Measurements from ENCODE around the gene SLC4A3. TPM values are rescaled to one million over a fixed set of nuclear protein-coding genes. Genes with fewer than 3 reads are reported as not detected.

SLC4A3 gene
- total RNA-seq, 2 experiments from 2014 or later = not detected

- H3K36me3 Mint-ChIP-seq (ENCODE audit: low read depth) = no peaks in the 10 kb centered on the region
- no peak for DNase-seq
- H3K4me1 Mint-ChIP-seq = peaks cover 6% of the 10 kb centered on the region
- H3K27me3 Mint-ChIP-seq = peaks cover 17% of the 10 kb centered on the region
- no peak overlapping the region for H3K4me3 Mint-ChIP-seq
- ChIA-PET POLR2A (interaction anchor here (1.2 kb wide), 1 partner anchor 10 kb away, joined by 3 read pairs; no protein-coding TSS in a partner anchor), CTCF (no interaction called here)
- no peak overlapping the region for H3K27ac Mint-ChIP-seq
- H3K9me3 Mint-ChIP-seq = no peaks in the 10 kb centered on the region
These were observed 3.5 kb downstream of the SLC4A3 start for GRCh38 chr2:219630770-219631405.

- Mint-ChIP-seq H3K4me3 (no peak overlapping the region), H3K36me3 (ENCODE audit: low read depth) (no peaks in the 10 kb centered on the region), H3K9me3 (no peaks in the 10 kb centered on the region), H3K4me1 (peaks cover 6% of the 10 kb centered on the region), H3K27ac (no peak overlapping the region), H3K27me3 (peaks cover 12% of the 10 kb centered on the region)
- POLR2A ChIA-PET = no interaction called here
- no peak for DNase-seq
- CTCF ChIA-PET = no interaction called here
These were observed 4.0 kb downstream of the SLC4A3 start for GRCh38 chr2:219631406-219631891.

- CTCF ChIA-PET = interaction anchor here (0.8 kb wide), 1 partner anchor 13 kb away, joined by 3 read pairs; no protein-coding TSS in a partner anchor
These were observed 4.7 kb downstream of the SLC4A3 start for GRCh38 chr2:219631904-219632759.

GRCh38 chr2:219632760-219633105, 5.3 kb downstream of the SLC4A3 start:
- ChIA-PET POLR2A (no interaction called here), CTCF (interaction anchor here (0.8 kb wide), 1 partner anchor 13 kb away, joined by 3 read pairs; no protein-coding TSS in a partner anchor)
- Mint-ChIP-seq H3K4me3 (no peak overlapping the region), H3K27ac (no peak overlapping the region), H3K9me3 (no peaks in the 10 kb centered on the region), H3K27me3 (peaks cover 5% of the 10 kb centered on the region), H3K36me3 (ENCODE audit: low read depth) (no peaks in the 10 kb centered on the region), H3K4me1 (no peaks in the 10 kb centered on the region)
- DNase-seq = no peak

More at GRCh38 chr2:219631904-219632759, 4.7 kb downstream of the SLC4A3 start:
- DNase-seq = no peak
- Mint-ChIP-seq H3K27ac (no peak overlapping the region), H3K4me3 (no peak overlapping the region), H3K36me3 (ENCODE audit: low read depth) (no peaks in the 10 kb centered on the region), H3K9me3 (no peaks in the 10 kb centered on the region), H3K27me3 (peaks cover 6% of the 10 kb centered on the region), H3K4me1 (no peaks in the 10 kb centered on the region)
- POLR2A ChIA-PET = no interaction called here

GRCh38 chr2:219633276-219634065, 6.0 kb downstream of the SLC4A3 start:
- DNase-seq = no peak
- Mint-ChIP-seq H3K4me3 (no peak overlapping the region), H3K4me1 (no peaks in the 10 kb centered on the region), H3K27me3 (peaks cover 4% of the 10 kb centered on the region), H3K27ac (no peak overlapping the region), H3K9me3 (no peaks in the 10 kb centered on the region), H3K36me3 (ENCODE audit: low read depth) (no peaks in the 10 kb centered on the region)
- CTCF ChIA-PET = interaction anchor here (1.0 kb wide), 1 partner anchor 155 kb away, joined by 3 read pairs; no protein-coding TSS in a partner anchor
- POLR2A ChIA-PET = no interaction called here

- Mint-ChIP-seq H3K27me3 (no peaks in the 10 kb centered on the region), H3K36me3 (ENCODE audit: low read depth) (no peaks in the 10 kb centered on the region), H3K9me3 (no peaks in the 10 kb centered on the region), H3K4me1 (no peaks in the 10 kb centered on the region), H3K27ac (no peak overlapping the region), H3K4me3 (no peak overlapping the region)
- DNase-seq = no peak
- CTCF ChIA-PET = interaction anchor here (1.0 kb wide), 1 partner anchor 156 kb away, joined by 3 read pairs; no protein-coding TSS in a partner anchor
- POLR2A ChIA-PET = no interaction called here
These were observed 6.9 kb downstream of the SLC4A3 start for GRCh38 chr2:219634171-219634940.

GRCh38 chr2:219634951-219635751, 7.7 kb downstream of the SLC4A3 start:
- no peaks in the 10 kb centered on the region for H3K27me3 Mint-ChIP-seq
- H3K27ac Mint-ChIP-seq = no peak overlapping the region
- H3K9me3 Mint-ChIP-seq = no peaks in the 10 kb centered on the region
- H3K4me1 Mint-ChIP-seq = no peaks in the 10 kb centered on the region
- ChIA-PET CTCF (interaction anchor here (1.0 kb wide), 1 partner anchor 157 kb away, joined by 3 read pairs; no protein-coding TSS in a partner anchor), POLR2A (no interaction called here)
- no peaks in the 10 kb centered on the region for H3K36me3 Mint-ChIP-seq (ENCODE audit: low read depth)
- H3K4me3 Mint-ChIP-seq = no peak overlapping the region
- DNase-seq = no peak

- DNase-seq = no peak
- Mint-ChIP-seq H3K4me3 (no peak overlapping the region), H3K27ac (no peak overlapping the region), H3K4me1 (no peaks in the 10 kb centered on the region), H3K9me3 (no peaks in the 10 kb centered on the region), H3K36me3 (ENCODE audit: low read depth) (no peaks in the 10 kb centered on the region), H3K27me3 (no peaks in the 10 kb centered on the region)
- ChIA-PET CTCF (interaction anchor here (0.9 kb wide), 1 partner anchor 95 kb away, joined by 3 read pairs; no protein-coding TSS in a partner anchor), POLR2A (no interaction called here)
These were observed 8.9 kb downstream of the SLC4A3 start for GRCh38 chr2:219636144-219636915.

- ChIA-PET CTCF (interaction anchor here (0.8 to 0.9 kb wide), 2 partner anchors 92 to 96 kb away, joined by 3 read pairs; no protein-coding TSS in a partner anchor), POLR2A (no interaction called here)
- Mint-ChIP-seq H3K4me1 (no peaks in the 10 kb centered on the region), H3K4me3 (no peak overlapping the region), H3K36me3 (ENCODE audit: low read depth) (no peaks in the 10 kb centered on the region), H3K27ac (no peak overlapping the region), H3K9me3 (no peaks in the 10 kb centered on the region), H3K27me3 (peaks cover 2% of the 10 kb centered on the region)
- DNase-seq = no peak
These were observed 9.8 kb downstream of the SLC4A3 start for GRCh38 chr2:219636941-219637841.

GRCh38 chr2:219637842-219638185, 10.4 kb downstream of the SLC4A3 start:
- Mint-ChIP-seq H3K9me3 (no peaks in the 10 kb centered on the region), H3K27me3 (peaks cover 2% of the 10 kb centered on the region), H3K36me3 (ENCODE audit: low read depth) (no peaks in the 10 kb centered on the region), H3K4me1 (peaks cover 6% of the 10 kb centered on the region), H3K4me3 (no peak overlapping the region), H3K27ac (no peak overlapping the region)
- ChIA-PET CTCF (interaction anchor here (0.8 kb wide), 1 partner anchor 92 kb away, joined by 3 read pairs; no protein-coding TSS in a partner anchor), POLR2A (no interaction called here)
- DNase-seq = no peak

All from activated CD4-positive, alpha-beta memory T cell treated with anti-CD3 and anti-CD28 coated beads, Interleukin-2, amount 10 ng/mL, durations not matched to agents 7 days and 5 days (primary cell).